GM12878 (cell line): ENCODE results near the gene FHL1. TPM values are rescaled to one million over a fixed set of nuclear protein-coding genes. Genes with fewer than 3 reads are reported as not detected.

ENCODE experiments used
- ATAC-seq: fragments of 200-7000 bp; cut with Tn5 transposase; 3 replicates; pipeline ENCODE4 v1.9.1; 2020; ENCODE audit warnings: mild to moderate bottlenecking, moderate library complexity
- BruUV-seq: library from RNA; stranded (reverse); fragments of 400-500 nt; replicated peaks from 2 replicates; lab custom pipeline; 2021; lab: Mats Ljungman, UMichigan
- CTCF ChIA-PET: fragments of 300-600 bp; sonication (Branson Sonifier 250); formaldehyde crosslinking; extraction: SDS; loops from one replicate; lab custom pipeline; 2021; ENCODE audit warnings: inconsistent platforms; lab: Yijun Ruan, JAX
- POLR2A ChIA-PET: fragments of 350-600 bp; formaldehyde crosslinking; extraction: SDS; loops from one replicate; lab custom pipeline; 2021; ENCODE audit warnings: inconsistent platforms; lab: Charles Lee
- RAD21 ChIA-PET: fragments of 300-600 bp; sonication (Branson Sonifier 250); formaldehyde crosslinking; loops from one replicate; lab custom pipeline; 2023; ENCODE audit warnings: antibody characterized with exemption; ENCODE audit not compliant: unreplicated experiment; lab: Charles Lee
- SMC1A ChIA-PET: fragments of 300-600 bp; sonication (Branson Sonifier 250); formaldehyde crosslinking; loops from one replicate; lab custom pipeline; 2023; ENCODE audit not compliant: unreplicated experiment, uncharacterized antibody; lab: Charles Lee
- DNase-seq: peaks from one replicate; pipeline ENCODE4 v3.0.0-alpha.2; 2011; ENCODE audit warnings: low read depth, low spot score
- FAIRE-seq: peaks from 3 replicates; lab custom pipeline; 2011; peaks lifted over from hg19 to GRCh38; lab: Jason Lieb, UNC
- H2AFZ ChIP-seq: 2 replicates; pipeline ENCODE4 v1.6.0; 2011; ENCODE audit warnings: low read depth, low read length, control low read depth; ENCODE audit not compliant: control insufficient read depth
- H3K27ac ChIP-seq: 2 replicates; pipeline ENCODE4 v1.5.1; 2011; ENCODE audit warnings: control low read depth; ENCODE audit not compliant: control insufficient read depth, insufficient read depth
- H3K27me3 ChIP-seq, 2 experiments: replicated peaks in 1 of 2; 2 replicates each; pipeline versions ENCODE4 v1.6.0 to v1.6.1; 2011; ENCODE audit warnings: low read length in 1 of 2; ENCODE audit not compliant: control insufficient read depth in 2 of 2, insufficient read depth in 2 of 2
- H3K36me3 ChIP-seq, 2 experiments: 2 replicates each; pipeline ENCODE4 v1.5.1; 2011; ENCODE audit warnings: low read length in 1 of 2; ENCODE audit not compliant: control insufficient read depth in 2 of 2, insufficient read depth in 2 of 2
- H3K4me1 ChIP-seq: 2 replicates; pipeline ENCODE4 v1.6.1; 2011; ENCODE audit warnings: mild to moderate bottlenecking, low read length, moderate library complexity, mixed read lengths; ENCODE audit not compliant: control insufficient read depth, insufficient read depth
- H3K4me2 ChIP-seq: 2 replicates; pipeline ENCODE4 v1.6.0; 2011; ENCODE audit warnings: control low read depth; ENCODE audit not compliant: control insufficient read depth, insufficient read depth
- H3K4me3 ChIP-seq: fragments of 200-600 bp; sonication (generic); 2 replicates; pipeline ENCODE4 v1.5.1; 2016
- H3K79me2 ChIP-seq: 2 replicates; pipeline ENCODE4 v1.6.0; 2011; ENCODE audit warnings: low read length; ENCODE audit not compliant: control insufficient read depth, insufficient read depth
- H3K9ac ChIP-seq: 2 replicates; pipeline ENCODE4 v1.8.0; 2011; ENCODE audit warnings: low read length, control low read depth, mixed read lengths; ENCODE audit not compliant: control insufficient read depth, insufficient read depth
- H3K9me3 ChIP-seq: replicated peaks from 3 replicates; pipeline ENCODE4 v1.5.1; 2011; ENCODE audit warnings: mild to moderate bottlenecking, low read length; ENCODE audit not compliant: control insufficient read depth, insufficient read depth
- H4K20me1 ChIP-seq: 2 replicates; pipeline ENCODE4 v1.6.0; 2011; ENCODE audit not compliant: control insufficient read depth, insufficient read depth
- ASH2L ChIP-seq: fragments of 300-600, 200-600 bp; sonication (generic); IDR thresholded peaks from 2 replicates; pipeline ENCODE4 v1.6.1; 2017; ENCODE audit warnings: low read depth, mild to moderate bottlenecking, borderline replicate concordance
- BCL11A ChIP-seq: IDR thresholded peaks from 2 replicates; pipeline ENCODE4 v1.6.1; 2011; ENCODE audit warnings: low read depth, low read length
- BRCA1 ChIP-seq: IDR thresholded peaks from 2 replicates; pipeline ENCODE4 v1.6.1; 2011; ENCODE audit warnings: low read depth, low read length, improper control_type of control experiment
- CBX3 ChIP-seq: fragments of 200-600 bp; sonication (generic); IDR thresholded peaks from 2 replicates; pipeline ENCODE4 v1.6.1; 2016; ENCODE audit warnings: low read depth, borderline replicate concordance
- EED ChIP-seq: sonication (generic); IDR thresholded peaks from 2 replicates; pipeline ENCODE4 v1.6.1; 2016; ENCODE audit warnings: antibody characterized with exemption, low read depth
- HDAC6 ChIP-seq: fragments of 200-600 bp; sonication (generic); IDR thresholded peaks from one replicate; pipeline ENCODE4 v1.8.0; 2017; ENCODE audit warnings: antibody characterized with exemption; ENCODE audit not compliant: unreplicated experiment
- NR2C1 ChIP-seq: fragments of 450-650 bp; IDR thresholded peaks from 2 replicates; pipeline ENCODE4 v1.6.1; 2017; ENCODE audit warnings: antibody characterized with exemption, mild to moderate bottlenecking, moderate library complexity
- POLR2AphosphoS5 ChIP-seq: IDR thresholded peaks from 2 replicates; pipeline ENCODE4 v1.6.1; 2011; ENCODE audit warnings: mild to moderate bottlenecking, low read length, inconsistent platforms
- RAD51 ChIP-seq: fragments of 450-650 bp; IDR thresholded peaks from 2 replicates; pipeline ENCODE4 v1.6.1; 2016; ENCODE audit warnings: moderate library complexity, mild to moderate bottlenecking, inconsistent platforms
- SMC3 ChIP-seq: IDR thresholded peaks from 2 replicates; pipeline ENCODE4 v1.6.1; 2011; ENCODE audit warnings: low read length, improper control_type of control experiment, borderline replicate concordance
- SUPT20H ChIP-seq: IDR thresholded peaks from 2 replicates; pipeline ENCODE4 v1.6.1; 2011; ENCODE audit warnings: low read depth, mild to moderate bottlenecking, low read length, moderate library complexity, borderline replicate concordance; ENCODE audit not compliant: control insufficient read depth
- ZBED1 ChIP-seq: IDR thresholded peaks from 2 replicates; pipeline ENCODE4 v1.6.1; 2016; ENCODE audit warnings: borderline replicate concordance
- WGBS: methylation state at CpG from one replicate; pipeline ENCODE4 v1.1.6; 2016; ENCODE audit warnings: low lambda C conversion rate; ENCODE audit not compliant: insufficient replicate concordance, insufficient coverage; ENCODE audit errors: missing lambda C conversion rate; 5-methylcytosine and 5-hydroxymethylcytosine counted together
- in situ Hi-C: fragments of 300-500 bp; cut with MboI; formaldehyde crosslinking; loops from 9 replicates; pipeline ENCODE4 v1.14.3; 2018; ENCODE audit warnings: mixed read lengths
- intact Hi-C: fragments of 100-400 bp; cut with micrococcal nuclease; formaldehyde crosslinking; loops from one replicate; pipeline ENCODE4 v1.14.2; 2022; ENCODE audit not compliant: unreplicated experiment
- polyA plus RNA-seq, 11 experiments: library from polyadenylated mRNA; depleted of rRNA in 4 of 11; unstranded in 6 of 11; stranded (reverse) in 5 of 11; fragments of >200 nt; fragmentation: Nextera tagmentation in 4 of 11; fragmentation: Illumina TruSeq in 1 of 11; extraction: Ambion mirVana in 4 of 11; extraction: Trizol in 1 of 11; gene quantifications; 1 replicate in 1 of 11; 2 replicates in 10 of 11; pipeline versions ENCODE4 v1.2.1 to v1.2.3, GENCODE V29; 2011 to 2016; ENCODE audit warnings: inconsistent platforms in 2 of 11, missing spikeins in 2 of 11, low read depth in 1 of 11
- total RNA-seq, 4 experiments: library from RNA; depleted of rRNA in 3 of 4; stranded (reverse); fragments of >200 nt in 3 of 4; fragmentation: Illumina TruSeq in 1 of 4; extraction: Trizol in 1 of 4; gene quantifications; 2 replicates each; pipeline versions ENCODE4 v1.2.1 to v1.2.3, GENCODE V29; 2013 to 2021
- TF ChIP-seq, protein P1 (sequence below): IDR thresholded peaks from 2 replicates; pipeline ENCODE4 v1.6.1; 2012; ENCODE audit warnings: mild to moderate bottlenecking, low read depth, low read length
- TF ChIP-seq, protein P2 (sequence below): fragments of 450-650 bp; IDR thresholded peaks from 2 replicates; pipeline ENCODE4 v1.6.1; 2016; ENCODE audit warnings: mild to moderate bottlenecking
- TF ChIP-seq, protein P3 (sequence below): fragments of 450-650 bp; IDR thresholded peaks from 2 replicates; pipeline ENCODE4 v1.6.1; 2014; ENCODE audit warnings: mild to moderate bottlenecking

The FHL1 gene
- total and polyA plus RNA-seq, 10 of the 15 experiments (the other 5 are each of a cell fraction or from before 2014, with no cell fraction given): 0.13 to 0.59 (median 0.34) TPM; not detected in 1

DNA sequence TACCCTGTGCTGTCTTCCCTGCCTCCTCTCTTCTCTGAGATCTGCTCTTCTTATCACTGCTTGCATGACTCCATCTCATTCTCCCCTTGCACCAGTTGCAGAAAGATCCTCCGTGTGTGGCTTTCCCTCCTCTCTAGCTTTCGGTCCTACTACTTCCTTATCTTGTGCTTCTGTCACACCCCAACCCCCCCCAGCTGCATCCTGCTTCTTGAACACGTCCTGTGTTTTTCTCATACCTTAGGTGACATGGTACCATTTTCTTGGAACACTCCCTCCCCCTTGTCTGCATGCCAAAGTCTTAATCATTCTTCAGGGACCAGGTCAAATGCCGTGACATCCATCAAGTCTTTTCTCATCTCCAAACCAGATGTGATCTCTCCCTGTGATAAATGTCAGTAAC, 46.4 kb downstream of the FHL1 start (continued):
- TF ChIP-seq, protein P1, sequence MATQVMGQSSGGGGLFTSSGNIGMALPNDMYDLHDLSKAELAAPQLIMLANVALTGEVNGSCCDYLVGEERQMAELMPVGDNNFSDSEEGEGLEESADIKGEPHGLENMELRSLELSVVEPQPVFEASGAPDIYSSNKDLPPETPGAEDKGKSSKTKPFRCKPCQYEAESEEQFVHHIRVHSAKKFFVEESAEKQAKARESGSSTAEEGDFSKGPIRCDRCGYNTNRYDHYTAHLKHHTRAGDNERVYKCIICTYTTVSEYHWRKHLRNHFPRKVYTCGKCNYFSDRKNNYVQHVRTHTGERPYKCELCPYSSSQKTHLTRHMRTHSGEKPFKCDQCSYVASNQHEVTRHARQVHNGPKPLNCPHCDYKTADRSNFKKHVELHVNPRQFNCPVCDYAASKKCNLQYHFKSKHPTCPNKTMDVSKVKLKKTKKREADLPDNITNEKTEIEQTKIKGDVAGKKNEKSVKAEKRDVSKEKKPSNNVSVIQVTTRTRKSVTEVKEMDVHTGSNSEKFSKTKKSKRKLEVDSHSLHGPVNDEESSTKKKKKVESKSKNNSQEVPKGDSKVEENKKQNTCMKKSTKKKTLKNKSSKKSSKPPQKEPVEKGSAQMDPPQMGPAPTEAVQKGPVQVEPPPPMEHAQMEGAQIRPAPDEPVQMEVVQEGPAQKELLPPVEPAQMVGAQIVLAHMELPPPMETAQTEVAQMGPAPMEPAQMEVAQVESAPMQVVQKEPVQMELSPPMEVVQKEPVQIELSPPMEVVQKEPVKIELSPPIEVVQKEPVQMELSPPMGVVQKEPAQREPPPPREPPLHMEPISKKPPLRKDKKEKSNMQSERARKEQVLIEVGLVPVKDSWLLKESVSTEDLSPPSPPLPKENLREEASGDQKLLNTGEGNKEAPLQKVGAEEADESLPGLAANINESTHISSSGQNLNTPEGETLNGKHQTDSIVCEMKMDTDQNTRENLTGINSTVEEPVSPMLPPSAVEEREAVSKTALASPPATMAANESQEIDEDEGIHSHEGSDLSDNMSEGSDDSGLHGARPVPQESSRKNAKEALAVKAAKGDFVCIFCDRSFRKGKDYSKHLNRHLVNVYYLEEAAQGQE: no peak
- TF ChIP-seq, protein P2, sequence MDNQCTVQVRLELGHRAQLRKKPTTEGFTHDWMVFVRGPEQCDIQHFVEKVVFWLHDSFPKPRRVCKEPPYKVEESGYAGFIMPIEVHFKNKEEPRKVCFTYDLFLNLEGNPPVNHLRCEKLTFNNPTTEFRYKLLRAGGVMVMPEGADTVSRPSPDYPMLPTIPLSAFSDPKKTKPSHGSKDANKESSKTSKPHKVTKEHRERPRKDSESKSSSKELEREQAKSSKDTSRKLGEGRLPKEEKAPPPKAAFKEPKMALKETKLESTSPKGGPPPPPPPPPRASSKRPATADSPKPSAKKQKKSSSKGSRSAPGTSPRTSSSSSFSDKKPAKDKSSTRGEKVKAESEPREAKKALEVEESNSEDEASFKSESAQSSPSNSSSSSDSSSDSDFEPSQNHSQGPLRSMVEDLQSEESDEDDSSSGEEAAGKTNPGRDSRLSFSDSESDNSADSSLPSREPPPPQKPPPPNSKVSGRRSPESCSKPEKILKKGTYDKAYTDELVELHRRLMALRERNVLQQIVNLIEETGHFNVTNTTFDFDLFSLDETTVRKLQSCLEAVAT: no peak
- no peak for TF ChIP-seq CBX3
- TF ChIP-seq BCL11A: no peak
- TF ChIP-seq, all 136 proteins: peak for 0

DNA sequence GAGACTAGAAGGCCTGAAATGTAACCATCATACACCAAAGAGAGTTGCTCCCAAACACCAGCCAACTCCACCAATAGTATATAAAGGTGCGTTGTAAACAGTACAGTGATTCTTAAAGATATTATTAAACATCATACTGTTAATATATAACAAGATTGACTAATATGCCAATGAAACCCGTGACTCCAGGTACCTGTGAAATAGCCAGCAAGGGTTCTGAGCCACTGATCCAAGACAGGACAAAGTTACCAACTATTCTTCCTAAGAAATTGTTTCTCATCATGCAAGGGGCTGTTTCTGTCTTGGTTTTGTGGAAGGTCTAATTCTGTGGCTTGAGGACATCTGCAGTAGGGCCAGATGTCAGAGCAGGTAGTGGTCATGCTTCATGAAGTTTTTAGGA, 47.2 kb downstream of the FHL1 start:
- Histone ChIP-seq H3K4me2 (no peak overlapping the region), H3K9ac (no peak overlapping the region), H3K9me3 (no peaks in the 10 kb centered on the region), H3K27ac (no peak overlapping the region), H3K79me2 (no peaks in the 10 kb centered on the region), H3K27me3 (no peaks in the 10 kb centered on the region; a peak in 1 of 4 replicates), H3K36me3 (no peaks in the 10 kb centered on the region), H2AFZ (no peak overlapping the region), H3K4me1 (no peaks in the 10 kb centered on the region), H4K20me1 (no peaks in the 10 kb centered on the region), H3K4me3 (no peak overlapping the region)
- ATAC-seq (no peak), FAIRE-seq (no peak), DNase-seq (no peak)
- BruUV-seq: no TSS peak
- WGBS: 15% methylated on average over 2 of the region's 2 CpGs
- CTCF ChIA-PET: no interaction called here
- POLR2A ChIA-PET: no interaction called here
- in situ Hi-C loops: no loop called here
- intact Hi-C loops: no loop called here
- TF ChIP-seq, protein P3, sequence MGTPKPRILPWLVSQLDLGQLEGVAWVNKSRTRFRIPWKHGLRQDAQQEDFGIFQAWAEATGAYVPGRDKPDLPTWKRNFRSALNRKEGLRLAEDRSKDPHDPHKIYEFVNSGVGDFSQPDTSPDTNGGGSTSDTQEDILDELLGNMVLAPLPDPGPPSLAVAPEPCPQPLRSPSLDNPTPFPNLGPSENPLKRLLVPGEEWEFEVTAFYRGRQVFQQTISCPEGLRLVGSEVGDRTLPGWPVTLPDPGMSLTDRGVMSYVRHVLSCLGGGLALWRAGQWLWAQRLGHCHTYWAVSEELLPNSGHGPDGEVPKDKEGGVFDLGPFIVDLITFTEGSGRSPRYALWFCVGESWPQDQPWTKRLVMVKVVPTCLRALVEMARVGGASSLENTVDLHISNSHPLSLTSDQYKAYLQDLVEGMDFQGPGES: no peak
- no peak for TF ChIP-seq ZBED1
- no peak for TF ChIP-seq HDAC6
- no peak for TF ChIP-seq RAD51
- no peak for TF ChIP-seq EED
- no peak for TF ChIP-seq SUPT20H
- no peak for TF ChIP-seq POLR2AphosphoS5
- TF ChIP-seq SMC3: no peak
- no peak for TF ChIP-seq NR2C1
- no peak for TF ChIP-seq ASH2L
- no peak for TF ChIP-seq BRCA1
- RAD21 ChIA-PET: no interaction called here
- SMC1A ChIA-PET: no interaction called here
